Measurements from ENCODE around the gene NVL.

Gene NVL

DNA sequence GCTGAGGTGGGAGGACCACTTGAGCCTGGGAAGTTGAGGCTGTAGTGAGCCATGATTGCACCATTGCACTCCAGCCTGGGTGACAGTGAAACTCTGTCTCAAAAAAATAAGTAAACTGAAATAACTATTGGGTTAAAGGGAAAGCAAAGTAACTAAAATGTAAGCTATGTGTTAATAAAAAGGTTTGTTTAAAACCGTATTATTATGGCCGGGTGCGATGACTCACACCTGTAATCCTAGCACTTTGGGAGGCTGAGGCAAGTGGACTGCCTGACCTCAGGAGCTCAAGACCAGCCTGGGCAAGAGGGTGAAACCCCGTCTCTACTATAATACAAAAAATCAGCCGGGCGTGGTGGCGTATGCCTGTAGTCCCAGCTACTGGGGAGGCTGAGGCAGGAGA is 27.0 kb downstream of the NVL start:
- Histone ChIP-seq H4K20me1 (ENCODE audit: control insufficient read depth, insufficient read depth, low read depth, low read length) (no peaks in the 10 kb centered on the region), H3F3A (ENCODE audit: control insufficient read depth, insufficient read depth) (no peaks in the 10 kb centered on the region), H3K4me1 (ENCODE audit: control insufficient read depth, low read length) (no peaks in the 10 kb centered on the region), H3K27me3 (ENCODE audit: control insufficient read depth, low read length) (no peaks in the 10 kb centered on the region), H3K79me2 (ENCODE audit: control insufficient read depth, low read length) (no peaks in the 10 kb centered on the region), H3K27ac (ENCODE audit: low read depth, low read length) (no peak overlapping the region), H3K36me3 (ENCODE audit: control insufficient read depth, low read length) (peaks cover 83% of the 10 kb centered on the region), H3K9me3 (ENCODE audit: control insufficient read depth, insufficient read depth, low read length) (no peaks in the 10 kb centered on the region), H3K4me3 (ENCODE audit: low read length) (no peak overlapping the region), H3K9me2 (replicated peaks; ENCODE audit: control insufficient read depth, low read length) (no peaks in the 10 kb centered on the region), H3K4me2 (ENCODE audit: low read length) (no peak overlapping the region)
- TF ChIP-seq, protein P1, sequence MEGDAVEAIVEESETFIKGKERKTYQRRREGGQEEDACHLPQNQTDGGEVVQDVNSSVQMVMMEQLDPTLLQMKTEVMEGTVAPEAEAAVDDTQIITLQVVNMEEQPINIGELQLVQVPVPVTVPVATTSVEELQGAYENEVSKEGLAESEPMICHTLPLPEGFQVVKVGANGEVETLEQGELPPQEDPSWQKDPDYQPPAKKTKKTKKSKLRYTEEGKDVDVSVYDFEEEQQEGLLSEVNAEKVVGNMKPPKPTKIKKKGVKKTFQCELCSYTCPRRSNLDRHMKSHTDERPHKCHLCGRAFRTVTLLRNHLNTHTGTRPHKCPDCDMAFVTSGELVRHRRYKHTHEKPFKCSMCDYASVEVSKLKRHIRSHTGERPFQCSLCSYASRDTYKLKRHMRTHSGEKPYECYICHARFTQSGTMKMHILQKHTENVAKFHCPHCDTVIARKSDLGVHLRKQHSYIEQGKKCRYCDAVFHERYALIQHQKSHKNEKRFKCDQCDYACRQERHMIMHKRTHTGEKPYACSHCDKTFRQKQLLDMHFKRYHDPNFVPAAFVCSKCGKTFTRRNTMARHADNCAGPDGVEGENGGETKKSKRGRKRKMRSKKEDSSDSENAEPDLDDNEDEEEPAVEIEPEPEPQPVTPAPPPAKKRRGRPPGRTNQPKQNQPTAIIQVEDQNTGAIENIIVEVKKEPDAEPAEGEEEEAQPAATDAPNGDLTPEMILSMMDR (IDR thresholded peaks at IDR 0.05; ENCODE audit: low read depth, low read length, poor library complexity, severe bottlenecking) = no peak

GRCh38 chr1:224301391-224301790 is 28.6 kb downstream of the NVL start:
- Histone ChIP-seq H3K9me3 (ENCODE audit: control insufficient read depth, insufficient read depth, low read length) (no peaks in the 10 kb centered on the region), H3K9me2 (replicated peaks; ENCODE audit: control insufficient read depth, low read length) (no peaks in the 10 kb centered on the region), H3K79me2 (ENCODE audit: control insufficient read depth, low read length) (no peaks in the 10 kb centered on the region), H3K36me3 (ENCODE audit: control insufficient read depth, low read length) (peaks cover 79% of the 10 kb centered on the region), H3K27me3 (ENCODE audit: control insufficient read depth, low read length) (no peaks in the 10 kb centered on the region), H3K4me1 (ENCODE audit: control insufficient read depth, low read length) (no peaks in the 10 kb centered on the region), H4K20me1 (ENCODE audit: control insufficient read depth, insufficient read depth, low read depth, low read length) (no peaks in the 10 kb centered on the region), H3K27ac (ENCODE audit: low read depth, low read length) (no peak overlapping the region), H3K4me2 (ENCODE audit: low read length) (no peak overlapping the region), H3F3A (ENCODE audit: control insufficient read depth, insufficient read depth) (no peaks in the 10 kb centered on the region), H3K4me3 (ENCODE audit: low read length) (no peak overlapping the region)
- TF ChIP-seq EZH2phosphoT487 (IDR thresholded peaks at IDR 0.05; ENCODE audit: borderline replicate concordance, low read length) = no peak
- TF ChIP-seq, protein P1 (IDR thresholded peaks at IDR 0.05; ENCODE audit: low read depth, low read length, poor library complexity, severe bottlenecking) = no peak

DNA sequence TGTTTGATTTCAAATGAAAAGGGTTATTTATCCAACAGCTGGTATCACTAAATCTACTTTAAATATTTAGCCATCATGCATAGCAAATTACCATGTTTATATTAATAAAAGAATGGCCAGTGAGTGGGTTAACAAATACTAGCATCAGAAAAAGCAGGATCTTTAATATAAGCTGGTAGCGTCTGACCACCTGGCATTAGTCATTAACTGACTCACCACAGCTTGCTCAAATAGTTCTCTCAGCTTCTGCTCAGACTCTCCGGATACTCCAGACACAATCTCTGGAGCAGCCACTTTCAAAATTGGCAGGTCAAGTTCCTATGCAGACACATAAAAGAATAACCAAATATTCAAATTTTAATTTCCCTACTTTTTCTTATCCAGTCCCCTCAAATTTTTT is 29.6 kb downstream of the NVL start:
- H3K4me1 ChIP-seq (ENCODE audit: control insufficient read depth, low read length) = no peaks in the 10 kb centered on the region
- no peak overlapping the region for H3K4me2 ChIP-seq (ENCODE audit: low read length)
- H3K9me3 ChIP-seq (ENCODE audit: control insufficient read depth, insufficient read depth, low read length) = no peaks in the 10 kb centered on the region
- H3K4me3 ChIP-seq (ENCODE audit: low read length) = no peak overlapping the region
- H3K36me3 ChIP-seq (ENCODE audit: control insufficient read depth, low read length) = peaks cover 77% of the 10 kb centered on the region
- no peak overlapping the region for H3K27ac ChIP-seq (ENCODE audit: low read depth, low read length)
- H3K9me2 ChIP-seq (replicated peaks; ENCODE audit: control insufficient read depth, low read length) = no peaks in the 10 kb centered on the region
- H3K79me2 ChIP-seq (ENCODE audit: control insufficient read depth, low read length) = no peaks in the 10 kb centered on the region
- no peaks in the 10 kb centered on the region for H3F3A ChIP-seq (ENCODE audit: control insufficient read depth, insufficient read depth)
- H4K20me1 ChIP-seq (ENCODE audit: control insufficient read depth, insufficient read depth, low read depth, low read length) = no peaks in the 10 kb centered on the region
- TF ChIP-seq EZH2phosphoT487 (IDR thresholded peaks at IDR 0.05; ENCODE audit: borderline replicate concordance, low read length) = no peak
- TF ChIP-seq, protein P1 (IDR thresholded peaks at IDR 0.05; ENCODE audit: low read depth, low read length, poor library complexity, severe bottlenecking) = no peak
- H3K27me3 ChIP-seq (ENCODE audit: control insufficient read depth, low read length) = no peaks in the 10 kb centered on the region
